Endodermal cell (in vitro differentiated cells): ENCODE measurements around the gene MGAT3. TPM values are rescaled to one million over a fixed set of nuclear protein-coding genes. Genes with fewer than 3 reads are reported as not detected.

Source experiments
- DNase-seq: peaks from one replicate; pipeline ENCODE4 v3.0.0-alpha.2; 2017
- H3K27ac ChIP-seq: 2 replicates; pipeline ENCODE4 v1.5.1; 2013; ENCODE audit warnings: mild to moderate bottlenecking, low read depth, low read length, moderate library complexity
- H3K27me3 ChIP-seq: 2 replicates; pipeline ENCODE4 v1.6.1; 2013; ENCODE audit warnings: mild to moderate bottlenecking, low read length, moderate library complexity; ENCODE audit not compliant: insufficient read depth, control insufficient read depth, poor library complexity, severe bottlenecking
- H3K36me3 ChIP-seq: 2 replicates; pipeline ENCODE4 v1.7.0; 2013; ENCODE audit warnings: mild to moderate bottlenecking, low read length, moderate library complexity; ENCODE audit not compliant: control insufficient read depth, insufficient read depth
- H3K4me1 ChIP-seq: one replicate; pipeline ENCODE4 v1.7.0; 2013; ENCODE audit warnings: low read length; ENCODE audit not compliant: control insufficient read depth, insufficient read depth
- H3K4me3 ChIP-seq: 2 replicates; pipeline ENCODE4 v1.5.1; 2013; ENCODE audit warnings: mild to moderate bottlenecking, low read length, moderate library complexity
- H3K9ac ChIP-seq: 2 replicates; pipeline ENCODE4 v1.6.1; 2013; ENCODE audit warnings: mild to moderate bottlenecking, low read length, moderate library complexity; ENCODE audit not compliant: poor library complexity, severe bottlenecking; ENCODE audit errors: extremely low read depth
- H3K9me3 ChIP-seq: 2 replicates; pipeline ENCODE4 v1.6.1; 2013; ENCODE audit warnings: mild to moderate bottlenecking, low read length, moderate library complexity; ENCODE audit not compliant: control insufficient read depth
- H3K27ac Mint-ChIP-seq: 2 replicates; pipeline ENCODE4 v1.8.0; 2020; ENCODE audit warnings: mixed read lengths
- H3K27me3 Mint-ChIP-seq: 2 replicates; pipeline ENCODE4 v1.8.0; 2021; ENCODE audit warnings: mild to moderate bottlenecking, mixed read lengths; ENCODE audit not compliant: insufficient read depth
- H3K36me3 Mint-ChIP-seq: 2 replicates; pipeline ENCODE4 v1.8.0; 2020; ENCODE audit warnings: low read depth, mixed read lengths
- H3K4me1 Mint-ChIP-seq: 2 replicates; pipeline ENCODE4 v1.8.0; 2020; ENCODE audit warnings: mixed read lengths
- H3K4me3 Mint-ChIP-seq: 2 replicates; pipeline ENCODE4 v1.8.0; 2020; ENCODE audit warnings: mild to moderate bottlenecking, moderate library complexity, mixed read lengths
- H3K9me3 Mint-ChIP-seq: 2 replicates; pipeline ENCODE4 v1.8.0; 2020; ENCODE audit warnings: mild to moderate bottlenecking, mixed read lengths
- CTCF ChIP-seq: fragments of 200-600 bp; sonication (generic); conservative IDR thresholded peaks from 2 replicates; pipeline ENCODE4 v1.5.0; 2021; ENCODE audit warnings: antibody characterized with exemption, mild to moderate bottlenecking
- WGBS, 2 experiments: methylation state at CpG; one replicate each; pipeline versions ENCODE4 v1.1.5 to v1.1.7; 2013; ENCODE audit warnings: missing lambda C conversion rate in 2 of 2, mixed read lengths in 1 of 2; ENCODE audit not compliant: insufficient coverage in 1 of 2, insufficient read length in 1 of 2; 5-methylcytosine and 5-hydroxymethylcytosine counted together
- total RNA-seq, 2 donors: library from RNA; stranded (reverse); fragmentation: NEBNext Ultra II Directional in 1 of 2; extraction: Animal tissue kit (Norgen Biotek cat#: 25700) in 1 of 2; gene quantifications; 2 replicates in 1 of 2; 3 replicates in 1 of 2; pipeline ENCODE4 v1.2.1, GENCODE V29; 2021

Gene MGAT3
- total RNA-seq, 2 donors from 2014 or later = 9.0 to 16.7 TPM

GRCh38 chr22:39449708-39450107 lies 7.1 kb upstream of the MGAT3 start:
- H3K27me3 ChIP-seq = no peaks in the 10 kb centered on the region
- no peak for DNase-seq
- TF ChIP-seq CTCF = no peak
- H3K27ac ChIP-seq = no peak overlapping the region
- H3K4me3 Mint-ChIP-seq = no peak overlapping the region
- peaks cover 3% of the 10 kb centered on the region for H3K9me3 Mint-ChIP-seq
- H3K27me3 Mint-ChIP-seq = peaks cover 11% of the 10 kb centered on the region
- H3K4me1 Mint-ChIP-seq = peaks cover 15% of the 10 kb centered on the region
- peaks cover 11% of the 10 kb centered on the region for H3K4me1 ChIP-seq
- WGBS, 2 experiments = 89 to 94% methylated on average over 4 to 6 of the region's 6 CpGs
- no peaks in the 10 kb centered on the region for H3K9me3 ChIP-seq
- no peaks in the 10 kb centered on the region for H3K36me3 Mint-ChIP-seq
- H3K36me3 ChIP-seq = no peaks in the 10 kb centered on the region
- no peak overlapping the region for H3K4me3 ChIP-seq
- no peak overlapping the region for H3K9ac ChIP-seq
- H3K27ac Mint-ChIP-seq = no peak overlapping the region

DNA sequence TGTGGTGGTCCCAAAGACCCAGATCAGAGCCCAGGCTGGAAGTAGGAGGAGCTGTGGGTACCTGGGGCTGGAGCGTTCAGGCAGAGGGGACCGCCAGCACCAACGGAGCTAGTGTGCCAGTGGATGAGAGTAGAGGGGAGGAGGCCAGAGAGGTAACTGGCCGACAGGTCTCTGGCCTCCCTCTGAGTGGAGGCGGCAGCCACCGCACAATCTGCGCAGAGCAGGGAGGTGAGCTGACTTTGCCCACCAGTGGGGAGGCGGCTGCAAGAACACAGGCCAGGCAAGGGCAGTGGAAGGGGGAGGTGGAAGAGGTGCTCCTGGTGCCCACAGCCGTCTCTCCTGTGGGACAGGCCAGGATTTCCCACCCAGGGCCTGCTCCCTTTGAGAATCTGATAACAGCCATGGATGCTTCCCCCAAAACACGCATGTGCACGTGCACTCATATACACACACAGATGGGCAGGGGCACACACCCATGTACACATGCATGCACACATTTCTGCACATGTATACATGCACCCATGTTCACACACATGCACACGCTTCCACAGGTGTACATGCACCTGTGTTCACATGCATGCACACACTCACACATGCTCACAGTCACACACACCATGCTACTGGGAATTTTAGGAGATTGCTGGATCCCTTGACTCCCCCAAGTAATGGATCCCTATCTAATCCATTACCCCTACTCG lies 6.4 kb upstream of the MGAT3 start:
- H3K9ac ChIP-seq = no peak overlapping the region
- no peak overlapping the region for H3K27ac ChIP-seq
- H3K4me3 ChIP-seq = no peak overlapping the region
- DNase-seq = no peak
- no peaks in the 10 kb centered on the region for H3K9me3 ChIP-seq
- no peak overlapping the region for H3K4me3 Mint-ChIP-seq
- no peak for TF ChIP-seq CTCF
- H3K27me3 Mint-ChIP-seq = peaks cover 16% of the 10 kb centered on the region
- H3K4me1 Mint-ChIP-seq = peaks cover 19% of the 10 kb centered on the region
- peaks cover 3% of the 10 kb centered on the region for H3K9me3 Mint-ChIP-seq
- no peaks in the 10 kb centered on the region for H3K36me3 Mint-ChIP-seq
- no peak overlapping the region for H3K27ac Mint-ChIP-seq
- WGBS, 2 experiments = 89 to 95% methylated on average over 8 to 12 of the region's 13 CpGs
- H3K36me3 ChIP-seq = no peaks in the 10 kb centered on the region
- H3K4me1 ChIP-seq = peaks cover 11% of the 10 kb centered on the region
- H3K27me3 ChIP-seq = no peaks in the 10 kb centered on the region

DNA sequence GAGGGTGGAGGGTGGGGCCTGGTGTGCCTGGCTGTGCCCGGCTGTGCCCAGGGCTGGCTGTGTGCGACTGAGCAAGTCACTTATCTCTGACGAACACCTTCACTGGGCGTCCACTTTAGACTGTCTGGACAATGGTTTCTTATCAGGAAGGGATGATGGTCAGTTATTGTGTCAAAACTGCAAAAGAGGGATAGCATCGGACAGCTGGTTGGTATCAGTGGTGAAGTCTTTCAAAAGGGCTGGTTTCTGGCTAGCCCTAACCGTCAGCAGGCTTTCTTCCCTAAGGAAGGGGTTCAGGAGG lies 4.1 kb upstream of the MGAT3 start:
- H3K27me3 Mint-ChIP-seq = peaks cover 29% of the 10 kb centered on the region
- 94 to 96% methylated on average over 5 to 6 of the region's 6 CpGs for WGBS, 2 experiments
- peaks cover 16% of the 10 kb centered on the region for H3K4me1 Mint-ChIP-seq
- H3K4me3 ChIP-seq = no peak overlapping the region
- H3K27me3 ChIP-seq = peaks cover 13% of the 10 kb centered on the region
- H3K27ac Mint-ChIP-seq = no peak overlapping the region
- H3K27ac ChIP-seq = peak overlapping the region; percentile 44
- TF ChIP-seq CTCF = no peak
- no peak overlapping the region for H3K4me3 Mint-ChIP-seq
- H3K9me3 ChIP-seq = no peaks in the 10 kb centered on the region
- no peaks in the 10 kb centered on the region for H3K36me3 Mint-ChIP-seq
- H3K9me3 Mint-ChIP-seq = peaks cover 3% of the 10 kb centered on the region
- H3K4me1 ChIP-seq = peaks cover 11% of the 10 kb centered on the region
- DNase-seq = no peak
- H3K36me3 ChIP-seq = no peaks in the 10 kb centered on the region
- H3K9ac ChIP-seq = no peak overlapping the region
